HAP-1 (cell line): ENCODE data around the gene PTGER1.

ENCODE experiments used
- DNase-seq, 2 experiments: peaks; one replicate each; pipeline ENCODE4 v3.0.0-alpha.2; 2016 to 2020; ENCODE audit warnings: low spot score in 2 of 2
- H3K27me3 ChIP-seq: fragments of 250-450 bp; sonication (Bioruptor Pico); 2 replicates; pipeline ENCODE4 v1.5.1; 2020; ENCODE audit warnings: low read depth, mild to moderate bottlenecking, moderate library complexity
- H3K36me3 ChIP-seq: fragments of 250-450 bp; sonication (Bioruptor Pico); replicated peaks from 2 replicates; pipeline ENCODE4 v1.5.1; 2020; ENCODE audit warnings: mild to moderate bottlenecking
- H3K4me1 ChIP-seq: fragments of 250-450 bp; sonication (Bioruptor Pico); 2 replicates; pipeline ENCODE4 v1.5.1; 2020; ENCODE audit warnings: mild to moderate bottlenecking
- H3K4me3 ChIP-seq: fragments of 250-450 bp; sonication (Bioruptor Pico); 2 replicates; pipeline ENCODE4 v1.5.1; 2020; ENCODE audit warnings: mild to moderate bottlenecking, moderate library complexity
- H3K9me3 ChIP-seq: fragments of 250-450 bp; sonication (Bioruptor Pico); 2 replicates; pipeline ENCODE4 v1.5.1; 2020; ENCODE audit warnings: mild to moderate bottlenecking, moderate library complexity
- in situ Hi-C: fragments of 300-500 bp; cut with MboI; formaldehyde crosslinking; loops from 3 replicates; pipeline ENCODE4 v1.14.3; 2020; ENCODE audit warnings: low sequenced_read_pairs, inconsistent platforms, mixed read lengths

The PTGER1 gene

GRCh38 chr19:14475251-14476073, at the start of gene PTGER1:
TSS of gene PTGER1 (minus strand) at chr19:14475354. CDS start at chr19:14474320, 1,034 bp downstream.
- 0 out of 2 replicates have a peak within 1 kb of the TSS, but pooled peaks have one; percentile 6 for H3K4me3 ChIP-seq
- peak in 1 of 2 experiments; percentile 62 for DNase-seq
- in situ Hi-C loops: no loop called here
- peaks cover 28% of the 10 kb centered on the region for H3K36me3 ChIP-seq
- H3K4me1 ChIP-seq: peaks cover 7% of the 10 kb centered on the region
- H3K27me3 ChIP-seq: no peaks in the 10 kb centered on the region
- no peaks in the 10 kb centered on the region for H3K9me3 ChIP-seq

- H3K9me3 ChIP-seq: no peaks in the 10 kb centered on the region
- no peaks in the 10 kb centered on the region for H3K27me3 ChIP-seq
- no peak for DNase-seq
- peaks cover 19% of the 10 kb centered on the region for H3K36me3 ChIP-seq
- in situ Hi-C loops: no loop called here
- H3K4me1 ChIP-seq: peaks cover 8% of the 10 kb centered on the region
- H3K4me3 ChIP-seq: no peak overlapping the region
Observed at GRCh38 chr19:14520543-14520942, 45.4 kb upstream of the PTGER1 start.

GRCh38 chr19:14519860-14520407, 44.8 kb upstream of the PTGER1 start:
- Histone ChIP-seq H3K4me1 (peaks cover 10% of the 10 kb centered on the region), H3K36me3 (peaks cover 25% of the 10 kb centered on the region), H3K9me3 (no peaks in the 10 kb centered on the region), H3K4me3 (no peak overlapping the region), H3K27me3 (no peaks in the 10 kb centered on the region)
- DNase-seq: no peak
- in situ Hi-C loops: no loop called here

GRCh38 chr19:14519245-14519859, 44.2 kb upstream of the PTGER1 start:
- Histone ChIP-seq H3K4me3 (no peak overlapping the region), H3K4me1 (peaks cover 10% of the 10 kb centered on the region), H3K27me3 (no peaks in the 10 kb centered on the region), H3K9me3 (no peaks in the 10 kb centered on the region), H3K36me3 (peaks cover 31% of the 10 kb centered on the region)
- no peak for DNase-seq
- in situ Hi-C loops: no loop called here

- peak; percentile 49 to 78 for DNase-seq
Observed at GRCh38 chr19:14517840-14518505, 42.8 kb upstream of the PTGER1 start, which contains the start of gene DNAJB1. TSS of gene DNAJB1 (minus strand) at chr19:14518397. CDS start at chr19:14518349, 48 bp downstream.

GRCh38 chr19:14517446-14517839, 42.3 kb upstream of the PTGER1 start:
- Histone ChIP-seq H3K4me3 (peak overlapping the region; percentile 98), H3K4me1 (peaks cover 10% of the 10 kb centered on the region), H3K36me3 (peaks cover 32% of the 10 kb centered on the region), H3K27me3 (no peaks in the 10 kb centered on the region), H3K9me3 (no peaks in the 10 kb centered on the region)
- DNase-seq: no peak
- in situ Hi-C loops: no loop called here

More at GRCh38 chr19:14517840-14518505, 42.8 kb upstream of the PTGER1 start, which contains the start of gene DNAJB1:
- Histone ChIP-seq H3K4me1 (peaks cover 10% of the 10 kb centered on the region), H3K9me3 (no peaks in the 10 kb centered on the region), H3K27me3 (no peaks in the 10 kb centered on the region), H3K4me3 (peak within 1 kb of the TSS; percentile 98), H3K36me3 (peaks cover 32% of the 10 kb centered on the region)
- in situ Hi-C loops: no loop called here

- peak in 1 of 2 experiments; percentile 39 for DNase-seq
- no peaks in the 10 kb centered on the region for H3K27me3 ChIP-seq
- in situ Hi-C loops: no loop called here
Observed at GRCh38 chr19:14516746-14517438, 41.7 kb upstream of the PTGER1 start.

GRCh38 chr19:14516048-14516534, 40.9 kb upstream of the PTGER1 start:
- Histone ChIP-seq H3K4me3 (peak overlapping the region; percentile 98), H3K4me1 (peaks cover 10% of the 10 kb centered on the region), H3K27me3 (no peaks in the 10 kb centered on the region), H3K36me3 (peaks cover 32% of the 10 kb centered on the region), H3K9me3 (no peaks in the 10 kb centered on the region)
- DNase-seq: no peak
- in situ Hi-C loops: no loop called here

More at GRCh38 chr19:14516746-14517438, 41.7 kb upstream of the PTGER1 start:
- H3K36me3 ChIP-seq: peaks cover 32% of the 10 kb centered on the region
- H3K9me3 ChIP-seq: no peaks in the 10 kb centered on the region
- peaks cover 10% of the 10 kb centered on the region for H3K4me1 ChIP-seq
- peak overlapping the region; percentile 98 for H3K4me3 ChIP-seq

- in situ Hi-C loops: no loop called here
- Histone ChIP-seq H3K4me3 (no peak overlapping the region), H3K9me3 (no peaks in the 10 kb centered on the region), H3K4me1 (peaks cover 13% of the 10 kb centered on the region), H3K36me3 (peaks cover 32% of the 10 kb centered on the region), H3K27me3 (no peaks in the 10 kb centered on the region)
- no peak for DNase-seq
Observed at GRCh38 chr19:14515501-14516047, 40.4 kb upstream of the PTGER1 start.

- H3K4me3 ChIP-seq: no peak overlapping the region
- H3K4me1 ChIP-seq: peaks cover 18% of the 10 kb centered on the region
- in situ Hi-C loops: no loop called here
- DNase-seq: no peak
- no peaks in the 10 kb centered on the region for H3K9me3 ChIP-seq
- peaks cover 32% of the 10 kb centered on the region for H3K36me3 ChIP-seq
- H3K27me3 ChIP-seq: no peaks in the 10 kb centered on the region
Observed at GRCh38 chr19:14514215-14514863, 39.2 kb upstream of the PTGER1 start.

- Histone ChIP-seq H3K4me1 (peaks cover 14% of the 10 kb centered on the region), H3K9me3 (no peaks in the 10 kb centered on the region), H3K4me3 (no peak overlapping the region), H3K36me3 (peaks cover 28% of the 10 kb centered on the region), H3K27me3 (no peaks in the 10 kb centered on the region)
- no peak for DNase-seq
- in situ Hi-C loops: no loop called here
Observed at GRCh38 chr19:14512406-14512961, 37.3 kb upstream of the PTGER1 start.

GRCh38 chr19:14511229-14511593, 36.1 kb upstream of the PTGER1 start:
- Histone ChIP-seq H3K4me3 (no peak overlapping the region), H3K36me3 (peaks cover 20% of the 10 kb centered on the region), H3K27me3 (no peaks in the 10 kb centered on the region), H3K9me3 (no peaks in the 10 kb centered on the region), H3K4me1 (peaks cover 11% of the 10 kb centered on the region)
- in situ Hi-C loops: no loop called here
- DNase-seq: no peak
